Progenitor cell of endocrine pancreas (in vitro differentiated cells): Measurements from ENCODE around the gene RNF148. TPM values are rescaled to one million over a fixed set of nuclear protein-coding genes. Genes with fewer than 3 reads are reported as not detected.

Experiments used
- DNase-seq: peaks from one replicate; pipeline ENCODE4 v3.0.0; 2021; ENCODE audit warnings: low spot score; ENCODE audit not compliant: unreplicated experiment
- H3K27ac Mint-ChIP-seq: 2 replicates; pipeline ENCODE4 v1.8.0; 2021; ENCODE audit warnings: mild to moderate bottlenecking, moderate library complexity, mixed read lengths
- H3K27me3 Mint-ChIP-seq: 2 replicates; pipeline ENCODE4 v1.8.0; 2021; ENCODE audit warnings: mixed read lengths
- H3K36me3 Mint-ChIP-seq: 2 replicates; pipeline ENCODE4 v1.8.0; 2022; ENCODE audit warnings: mixed read lengths; ENCODE audit not compliant: insufficient read depth
- H3K4me1 Mint-ChIP-seq: 2 replicates; pipeline ENCODE4 v1.8.0; 2021; ENCODE audit warnings: low read depth, mixed read lengths
- H3K4me3 Mint-ChIP-seq: 2 replicates; pipeline ENCODE4 v1.8.0; 2021; ENCODE audit warnings: low read depth, mild to moderate bottlenecking, moderate library complexity, mixed read lengths
- H3K9me3 Mint-ChIP-seq: 2 replicates; pipeline ENCODE4 v1.8.0; 2021; ENCODE audit warnings: low read depth, mixed read lengths
- CTCF ChIP-seq: fragments of 200-600 bp; sonication (generic); IDR thresholded peaks from one replicate; pipeline ENCODE4 v1.5.0; 2021; ENCODE audit warnings: antibody characterized with exemption, mild to moderate bottlenecking; ENCODE audit not compliant: unreplicated experiment
- total RNA-seq: library from RNA; stranded (reverse); gene quantifications from 2 replicates; pipeline ENCODE4 v1.2.1, GENCODE V29; 2021

Gene RNF148
- total RNA-seq, 1 donor from 2014 or later: 0.26 TPM

- Mint-ChIP-seq H3K36me3 (peaks cover 10% of the 10 kb centered on the region), H3K27ac (peak overlapping the region; percentile 31), H3K9me3 (peaks cover 19% of the 10 kb centered on the region), H3K4me1 (peaks cover 22% of the 10 kb centered on the region), H3K27me3 (no peaks in the 10 kb centered on the region), H3K4me3 (no peak overlapping the region)
- TF ChIP-seq CTCF: no peak
- DNase-seq: no peak
Observed at GRCh38 chr7:122676466-122676865, 26.3 kb downstream of the RNF148 start.

GRCh38 chr7:122675621-122676020 is 27.1 kb downstream of the RNF148 start:
- Mint-ChIP-seq H3K9me3 (peaks cover 19% of the 10 kb centered on the region), H3K36me3 (peaks cover 10% of the 10 kb centered on the region), H3K4me3 (no peak overlapping the region), H3K27me3 (no peaks in the 10 kb centered on the region), H3K27ac (no peak overlapping the region), H3K4me1 (peaks cover 23% of the 10 kb centered on the region)
- DNase-seq: no peak
- no peak for TF ChIP-seq CTCF

- Mint-ChIP-seq H3K36me3 (peaks cover 10% of the 10 kb centered on the region), H3K9me3 (peaks cover 19% of the 10 kb centered on the region), H3K27ac (no peak overlapping the region), H3K27me3 (no peaks in the 10 kb centered on the region), H3K4me1 (peaks cover 23% of the 10 kb centered on the region), H3K4me3 (no peak overlapping the region)
- TF ChIP-seq CTCF: no peak
- no peak for DNase-seq
Observed at GRCh38 chr7:122675011-122675410, 27.7 kb downstream of the RNF148 start.

- DNase-seq: no peak
- Mint-ChIP-seq H3K27ac (no peak overlapping the region), H3K4me1 (peaks cover 21% of the 10 kb centered on the region), H3K9me3 (peaks cover 18% of the 10 kb centered on the region), H3K36me3 (peaks cover 9% of the 10 kb centered on the region), H3K4me3 (no peak overlapping the region), H3K27me3 (no peaks in the 10 kb centered on the region)
- no peak for TF ChIP-seq CTCF
Observed at GRCh38 chr7:122674502-122674901, 28.2 kb downstream of the RNF148 start.

GRCh38 chr7:122673951-122674350 is 28.8 kb downstream of the RNF148 start:
- no peak for DNase-seq
- H3K9me3 Mint-ChIP-seq: peaks cover 15% of the 10 kb centered on the region
- TF ChIP-seq CTCF: no peak
- H3K4me1 Mint-ChIP-seq: peaks cover 19% of the 10 kb centered on the region
- H3K27ac Mint-ChIP-seq: no peak overlapping the region
- H3K27me3 Mint-ChIP-seq: no peaks in the 10 kb centered on the region
- no peak overlapping the region for H3K4me3 Mint-ChIP-seq
- H3K36me3 Mint-ChIP-seq: peaks cover 7% of the 10 kb centered on the region
